Hepatocyte (in vitro differentiated cells): ENCODE measurements around the gene ZNF862. TPM values are rescaled to one million over a fixed set of nuclear protein-coding genes. Genes with fewer than 3 reads are reported as not detected.

Source experiments
- DNase-seq: peaks from one replicate; pipeline ENCODE4 v3.0.0-alpha.2; 2016; ENCODE audit warnings: low spot score
- H2AFZ ChIP-seq: fragments of 200-600 bp; sonication (generic); 2 replicates; pipeline ENCODE4 v1.6.0; 2016; ENCODE audit warnings: antibody characterized with exemption, mild to moderate bottlenecking
- H3K27ac ChIP-seq: fragments of 200-600 bp; sonication (generic); 2 replicates; pipeline ENCODE4 v1.5.1; 2016; ENCODE audit warnings: mild to moderate bottlenecking
- H3K27me3 ChIP-seq: fragments of 200-600 bp; sonication (generic); 2 replicates; pipeline ENCODE4 v1.6.1; 2016
- H3K36me3 ChIP-seq: fragments of 200-600 bp; sonication (generic); replicated peaks from 2 replicates; pipeline ENCODE4 v1.5.1; 2016; ENCODE audit warnings: low read depth; ENCODE audit not compliant: insufficient read depth
- H3K4me1 ChIP-seq: fragments of 200-600 bp; sonication (generic); 2 replicates; pipeline ENCODE4 v1.5.1; 2016; ENCODE audit warnings: mild to moderate bottlenecking, moderate library complexity; ENCODE audit not compliant: insufficient read depth
- H3K4me2 ChIP-seq: fragments of 200-600 bp; sonication (generic); 2 replicates; pipeline ENCODE4 v1.6.0; 2016
- H3K4me3 ChIP-seq: fragments of 200-600 bp; sonication (generic); 2 replicates; pipeline ENCODE4 v1.5.1; 2016; ENCODE audit warnings: mild to moderate bottlenecking
- H3K79me2 ChIP-seq: fragments of 200-600 bp; sonication (generic); 2 replicates; pipeline ENCODE4 v1.6.0; 2017; ENCODE audit warnings: mild to moderate bottlenecking
- H3K9me2 ChIP-seq: fragments of 200-600 bp; sonication (generic); replicated peaks from 2 replicates; pipeline ENCODE4 v1.6.0; 2017; ENCODE audit warnings: mild to moderate bottlenecking; ENCODE audit not compliant: insufficient read depth
- H3K9me3 ChIP-seq: fragments of 200-600 bp; sonication (generic); 2 replicates; pipeline ENCODE4 v1.5.1; 2016; ENCODE audit warnings: low read depth, mild to moderate bottlenecking
- H4K20me1 ChIP-seq: fragments of 200-600 bp; sonication (generic); 2 replicates; pipeline ENCODE4 v1.6.0; 2016; ENCODE audit warnings: mild to moderate bottlenecking; ENCODE audit not compliant: insufficient read depth, poor library complexity, severe bottlenecking
- CTCF ChIP-seq: fragments of 200-600 bp; sonication (generic); IDR thresholded peaks from 2 replicates; pipeline ENCODE4 v1.5.1; 2016; ENCODE audit warnings: antibody characterized with exemption, mild to moderate bottlenecking; ENCODE audit not compliant: poor library complexity
- EZH2 ChIP-seq: fragments of 200-600 bp; sonication (generic); IDR thresholded peaks from 2 replicates; pipeline ENCODE4 v1.6.1; 2016; ENCODE audit warnings: antibody characterized with exemption, mild to moderate bottlenecking, borderline replicate concordance
- EZH2phosphoT487 ChIP-seq: fragments of 200-600 bp; sonication (generic); IDR thresholded peaks from one replicate; pipeline ENCODE4 v1.6.1; 2018; ENCODE audit warnings: antibody characterized with exemption, mild to moderate bottlenecking, low read depth, moderate library complexity; ENCODE audit not compliant: unreplicated experiment, severe bottlenecking
- WGBS: methylation state at CpG from one replicate; pipeline ENCODE4 v1.1.6; 2016; ENCODE audit warnings: low lambda C conversion rate; ENCODE audit errors: missing lambda C conversion rate; 5-methylcytosine and 5-hydroxymethylcytosine counted together
- polyA plus RNA-seq: library from polyadenylated mRNA; unstranded; fragments of >200 nt; fragmentation: Nextera tagmentation; extraction: Ambion mirVana; gene quantifications from 2 replicates; pipeline ENCODE4 v1.2.1, GENCODE V29; 2016
- total RNA-seq: library from RNA; depleted of rRNA; stranded (reverse); fragments of >200 nt; gene quantifications from 2 replicates; pipeline ENCODE4 v1.2.3, GENCODE V29; 2014

ZNF862 gene
- total and polyA plus RNA-seq, 2 experiments from 2014 or later, result 3.5 to 9.2 TPM

- H3K4me2 ChIP-seq, result no peak overlapping the region
- no peaks in the 10 kb centered on the region for H3K9me3 ChIP-seq
- WGBS, result 92% methylated on average over 13 of the region's 13 CpGs
- H3K36me3 ChIP-seq, result no peaks in the 10 kb centered on the region
- no peak for TF ChIP-seq CTCF
- no peak for TF ChIP-seq EZH2
- TF ChIP-seq EZH2phosphoT487, result no peak
- H2AFZ ChIP-seq, result no peak overlapping the region
- no peak for DNase-seq
- no peaks in the 10 kb centered on the region for H4K20me1 ChIP-seq
- no peaks in the 10 kb centered on the region for H3K4me1 ChIP-seq
- no peaks in the 10 kb centered on the region for H3K27me3 ChIP-seq
- H3K4me3 ChIP-seq, result no peak overlapping the region
- no peak overlapping the region for H3K27ac ChIP-seq
- no peaks in the 10 kb centered on the region for H3K9me2 ChIP-seq
- H3K79me2 ChIP-seq, result no peaks in the 10 kb centered on the region
Measured at GRCh38 chr7:149800169-149800555, 38.0 kb upstream of the ZNF862 start.

GRCh38 chr7:149801002-149801566, 37.1 kb upstream of the ZNF862 start:
- 100% methylated on average over 2 of the region's 2 CpGs for WGBS
- Histone ChIP-seq H3K4me1 (no peaks in the 10 kb centered on the region), H3K27ac (no peak overlapping the region), H3K36me3 (no peaks in the 10 kb centered on the region), H4K20me1 (no peaks in the 10 kb centered on the region), H3K9me3 (no peaks in the 10 kb centered on the region), H3K9me2 (no peaks in the 10 kb centered on the region), H3K27me3 (no peaks in the 10 kb centered on the region), H3K4me2 (no peak overlapping the region), H3K79me2 (no peaks in the 10 kb centered on the region), H3K4me3 (no peak overlapping the region), H2AFZ (no peak overlapping the region)
- no peak for DNase-seq
- TF ChIP-seq CTCF, result no peak
- TF ChIP-seq EZH2phosphoT487, result no peak
- no peak for TF ChIP-seq EZH2

- 98% methylated on average over 11 of the region's 16 CpGs for WGBS
Measured at GRCh38 chr7:149801816-149802215, 36.4 kb upstream of the ZNF862 start.

More at GRCh38 chr7:149801816-149802215, 36.4 kb upstream of the ZNF862 start:
- H3K4me1 ChIP-seq, result no peaks in the 10 kb centered on the region
- H4K20me1 ChIP-seq, result no peaks in the 10 kb centered on the region
- no peaks in the 10 kb centered on the region for H3K9me2 ChIP-seq
- TF ChIP-seq EZH2phosphoT487 (no peak), EZH2 (no peak), CTCF (no peak)
- H3K4me3 ChIP-seq, result no peak overlapping the region
- no peaks in the 10 kb centered on the region for H3K9me3 ChIP-seq
- no peaks in the 10 kb centered on the region for H3K36me3 ChIP-seq
- no peak overlapping the region for H3K27ac ChIP-seq
- H3K79me2 ChIP-seq, result no peaks in the 10 kb centered on the region
- no peak for DNase-seq
- no peak overlapping the region for H2AFZ ChIP-seq
- no peaks in the 10 kb centered on the region for H3K27me3 ChIP-seq
- H3K4me2 ChIP-seq, result no peak overlapping the region
